ENCODE data around the gene RNASE7.

RNASE7 gene

DNA sequence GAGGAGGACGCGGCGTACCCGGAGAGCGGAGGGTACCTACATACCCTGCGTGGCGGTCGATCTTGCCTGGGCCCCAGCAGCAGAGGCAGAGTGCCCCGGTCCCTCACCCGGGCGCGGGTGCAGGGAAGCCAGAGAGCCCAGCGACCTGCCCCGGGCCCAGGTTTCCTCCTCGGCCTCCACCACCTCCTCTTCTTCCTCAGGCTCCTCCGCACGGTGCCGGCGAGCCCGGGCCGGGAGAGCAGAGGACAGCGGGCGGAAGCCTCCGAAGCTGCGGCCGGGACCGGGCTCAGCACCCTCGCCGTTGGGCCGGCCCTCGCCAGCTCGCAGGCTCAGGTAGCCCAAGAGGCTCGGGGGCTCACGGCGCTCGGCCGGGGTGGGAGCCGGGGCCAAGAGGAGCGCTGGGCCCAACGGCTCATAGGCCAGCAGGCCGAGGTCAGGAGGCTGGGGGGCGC, 49.7 kb downstream of the RNASE7 start:
- H3K4me3 ChIP-seq = no peak overlapping the region
- H3K36me3 ChIP-seq = peaks cover 0 to 61% (median 25%) of the 10 kb centered on the region in 3 donors
- no peaks in the 10 kb centered on the region for H3K9me3 ChIP-seq
- intact Hi-C loops (cut with DNase I; ENCODE audit: low total_unique reads) = loop anchor here (1.0 to 5.0 kb wide), 3 partner anchors 14 to 290 kb away; partner anchors contain the start of gene SUPT16H
- TF ChIP-seq, protein P1, sequence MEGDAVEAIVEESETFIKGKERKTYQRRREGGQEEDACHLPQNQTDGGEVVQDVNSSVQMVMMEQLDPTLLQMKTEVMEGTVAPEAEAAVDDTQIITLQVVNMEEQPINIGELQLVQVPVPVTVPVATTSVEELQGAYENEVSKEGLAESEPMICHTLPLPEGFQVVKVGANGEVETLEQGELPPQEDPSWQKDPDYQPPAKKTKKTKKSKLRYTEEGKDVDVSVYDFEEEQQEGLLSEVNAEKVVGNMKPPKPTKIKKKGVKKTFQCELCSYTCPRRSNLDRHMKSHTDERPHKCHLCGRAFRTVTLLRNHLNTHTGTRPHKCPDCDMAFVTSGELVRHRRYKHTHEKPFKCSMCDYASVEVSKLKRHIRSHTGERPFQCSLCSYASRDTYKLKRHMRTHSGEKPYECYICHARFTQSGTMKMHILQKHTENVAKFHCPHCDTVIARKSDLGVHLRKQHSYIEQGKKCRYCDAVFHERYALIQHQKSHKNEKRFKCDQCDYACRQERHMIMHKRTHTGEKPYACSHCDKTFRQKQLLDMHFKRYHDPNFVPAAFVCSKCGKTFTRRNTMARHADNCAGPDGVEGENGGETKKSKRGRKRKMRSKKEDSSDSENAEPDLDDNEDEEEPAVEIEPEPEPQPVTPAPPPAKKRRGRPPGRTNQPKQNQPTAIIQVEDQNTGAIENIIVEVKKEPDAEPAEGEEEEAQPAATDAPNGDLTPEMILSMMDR (IDR thresholded peaks at IDR 0.05) = no peak
- H3K4me1 ChIP-seq = peaks cover 0 to 26% (median 14%) of the 10 kb centered on the region in 4 donors
- DNase-seq = no peak
- peak overlapping the region; percentile 29 to 47 for H3K27ac ChIP-seq
- no peaks in the 10 kb centered on the region for H3K27me3 ChIP-seq

DNA sequence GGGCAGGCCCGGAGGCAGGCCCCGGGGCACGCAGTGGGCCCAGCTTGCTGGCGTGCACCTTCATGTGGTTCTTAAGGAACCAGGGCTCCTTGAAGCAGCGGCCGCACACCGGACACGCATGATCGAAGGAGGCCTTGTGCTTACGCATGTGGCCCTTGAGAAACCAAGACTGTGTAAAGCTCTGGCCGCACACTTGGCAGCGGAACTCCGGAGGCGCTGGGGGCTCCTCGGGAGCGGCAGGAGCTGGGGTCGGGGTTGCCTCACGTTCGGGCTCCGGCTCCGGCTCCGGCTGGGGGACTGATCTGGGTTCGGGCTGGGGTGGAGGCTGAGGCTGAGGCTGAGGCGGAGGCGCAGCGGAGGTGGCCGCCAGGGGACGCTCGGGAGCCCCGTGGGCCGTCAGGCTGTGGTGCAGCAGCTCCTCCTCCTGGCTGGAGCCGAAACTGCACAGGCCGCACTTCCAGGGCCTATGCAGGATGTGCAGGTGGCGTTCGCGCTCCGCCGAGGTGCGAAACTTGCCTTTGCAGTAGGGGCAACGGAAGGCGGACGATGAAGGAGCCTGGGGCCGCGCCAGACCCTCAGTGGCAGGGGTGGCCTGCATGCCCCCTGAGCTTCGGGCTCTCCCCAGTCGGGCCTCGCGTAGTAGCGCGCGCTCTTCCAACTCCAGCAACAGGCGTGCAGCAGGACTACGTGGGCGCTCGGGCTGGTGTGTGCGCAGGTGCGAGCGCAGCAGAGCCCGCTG, 50.3 kb downstream of the RNASE7 start:
- H3K36me3 ChIP-seq = peaks cover 0 to 55% (median 25%) of the 10 kb centered on the region in 3 donors

DNA sequence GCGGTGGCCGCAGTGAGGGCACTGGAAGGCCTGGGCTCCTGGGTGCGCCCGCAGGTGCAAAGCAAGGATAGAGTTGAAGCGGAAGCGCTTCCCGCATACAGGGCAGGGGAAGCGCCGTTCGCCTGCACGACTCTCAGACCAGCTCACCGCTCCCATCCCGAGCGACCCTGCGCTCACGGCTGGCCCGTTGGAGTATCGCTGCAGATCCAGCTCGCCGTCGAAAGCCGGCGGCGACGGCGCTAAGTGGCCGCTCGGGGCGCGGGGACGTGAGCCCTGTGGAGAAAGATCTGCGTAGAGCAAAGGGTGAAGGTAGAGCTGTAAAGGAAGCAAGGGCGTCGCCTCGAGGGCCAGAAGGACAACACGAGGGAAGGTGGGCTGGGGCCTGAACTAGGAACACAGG, 50.9 kb downstream of the RNASE7 start:
- TF ChIP-seq, protein P1 (IDR thresholded peaks at IDR 0.05) = no peak
- H3K36me3 ChIP-seq = peaks cover 0 to 50% (median 25%) of the 10 kb centered on the region in 3 donors
- H3K4me3 ChIP-seq = no peak overlapping the region
- intact Hi-C loops (cut with DNase I; ENCODE audit: low total_unique reads) = loop anchor here (5.0 kb wide), 1 partner anchor 289 kb away; the partner anchor contains the start of gene SUPT16H
- H3K4me1 ChIP-seq = peaks cover 0 to 24% (median 24%) of the 10 kb centered on the region in 4 donors
- H3K9me3 ChIP-seq = no peaks in the 10 kb centered on the region
- no peaks in the 10 kb centered on the region for H3K27me3 ChIP-seq
- DNase-seq = no peak
- no peak overlapping the region for H3K27ac ChIP-seq

More for the DNA sequence above, 50.3 kb downstream of the RNASE7 start:
- Histone ChIP-seq H3K9me3 (no peaks in the 10 kb centered on the region), H3K27me3 (no peaks in the 10 kb centered on the region), H3K4me1 (peaks cover 0 to 26% (median 20%) of the 10 kb centered on the region in 4 donors), H3K27ac (peak overlapping the region; percentile 29 to 47), H3K4me3 (no peak overlapping the region)
- TF ChIP-seq, protein P1 (IDR thresholded peaks at IDR 0.05) = peak; percentile 100
- DNase-seq = peak; percentile 77 to 89
- intact Hi-C loops (cut with DNase I; ENCODE audit: low total_unique reads) = loop anchor here (5.0 kb wide), 1 partner anchor 290 kb away; the partner anchor contains the start of gene SUPT16H
